ENCODE results near the gene PRKD1. TPM values are rescaled to one million over a fixed set of nuclear protein-coding genes. Genes with fewer than 3 reads are reported as not detected.

Gene PRKD1
- total RNA-seq, 1 donor from 2014 or later, result not detected

- intact Hi-C loops (cut with micrococcal nuclease), result no loop called here
These were observed 309.2 kb downstream of the PRKD1 start for GRCh38 chr14:29618323-29619067.

- intact Hi-C loops (cut with micrococcal nuclease), result no loop called here
These were observed 310.7 kb downstream of the PRKD1 start for GRCh38 chr14:29616922-29617321.

GRCh38 chr14:29608861-29609260 is 318.8 kb downstream of the PRKD1 start:
- intact Hi-C loops (cut with micrococcal nuclease), result no loop called here

GRCh38 chr14:29607169-29607568 is 320.5 kb downstream of the PRKD1 start:
- intact Hi-C loops (cut with micrococcal nuclease), result no loop called here

- intact Hi-C loops (cut with micrococcal nuclease), result no loop called here
These were observed 324.0 kb downstream of the PRKD1 start for GRCh38 chr14:29603696-29604095.

- intact Hi-C loops (cut with micrococcal nuclease), result no loop called here
These were observed 326.0 kb downstream of the PRKD1 start for GRCh38 chr14:29601616-29602015.

- intact Hi-C loops (cut with micrococcal nuclease), result no loop called here
These were observed 339.7 kb downstream of the PRKD1 start for GRCh38 chr14:29587761-29588470.

GRCh38 chr14:29587046-29587445 is 340.6 kb downstream of the PRKD1 start:
- intact Hi-C loops (cut with micrococcal nuclease), result no loop called here

- intact Hi-C loops (cut with micrococcal nuclease), result no loop called here
These were observed 342.7 kb downstream of the PRKD1 start for GRCh38 chr14:29584992-29585391.

- intact Hi-C loops (cut with micrococcal nuclease), result no loop called here
These were observed 346.9 kb downstream of the PRKD1 start for GRCh38 chr14:29580763-29581162.

- intact Hi-C loops (cut with micrococcal nuclease), result no loop called here
These were observed 347.8 kb downstream of the PRKD1 start for GRCh38 chr14:29579838-29580237.

- intact Hi-C loops (cut with micrococcal nuclease), result no loop called here
These were observed 350.7 kb downstream of the PRKD1 start for GRCh38 chr14:29576927-29577326.

- intact Hi-C loops (cut with micrococcal nuclease), result no loop called here
These were observed 358.5 kb downstream of the PRKD1 start for GRCh38 chr14:29569194-29569593.

- intact Hi-C loops (cut with micrococcal nuclease), result no loop called here
These were observed 361.5 kb downstream of the PRKD1 start for GRCh38 chr14:29566194-29566593.

- intact Hi-C loops (cut with micrococcal nuclease), result no loop called here
These were observed 369.1 kb downstream of the PRKD1 start for GRCh38 chr14:29558516-29558915.

- intact Hi-C loops (cut with micrococcal nuclease), result no loop called here
These were observed 373.3 kb downstream of the PRKD1 start for GRCh38 chr14:29554335-29554734.

GRCh38 chr14:29553427-29553826 is 374.2 kb downstream of the PRKD1 start:
- intact Hi-C loops (cut with micrococcal nuclease), result no loop called here

- intact Hi-C loops (cut with micrococcal nuclease), result no loop called here
These were observed 378.7 kb downstream of the PRKD1 start for GRCh38 chr14:29548948-29549370.

- intact Hi-C loops (cut with micrococcal nuclease), result no loop called here
These were observed 381.9 kb downstream of the PRKD1 start for GRCh38 chr14:29545714-29546113.

- intact Hi-C loops (cut with micrococcal nuclease), result loop anchor here (5.0 kb wide), 1 partner anchor 785 kb away; no protein-coding TSS in a partner anchor
These were observed 390.6 kb downstream of the PRKD1 start for GRCh38 chr14:29536886-29537511.

GRCh38 chr14:29529418-29529817 is 398.2 kb downstream of the PRKD1 start:
- intact Hi-C loops (cut with micrococcal nuclease), result no loop called here

GRCh38 chr14:29528889-29529288 is 398.8 kb downstream of the PRKD1 start:
- intact Hi-C loops (cut with micrococcal nuclease), result no loop called here

Data from T-helper 2 cell treated with Interferon-gamma antibody and Interleukin-4, amounts not matched to agents 100 ng/mL and 5 ng/mL, for 36 hours (primary cell).